Cardiac muscle cell (in vitro differentiated cells and primary cell): ENCODE results near the gene CEP41. TPM values are rescaled to one million over a fixed set of nuclear protein-coding genes. Genes with fewer than 3 reads are reported as not detected.
A peak's percentile ranks its signal among the peaks of the same experiment; 100 is the strongest.

ENCODE experiments used
- DNase-seq, 2 donors: peaks; one replicate each; pipeline versions ENCODE4 v3.0.0 to v3.0.0-alpha.2; 2010 to 2017; ENCODE audit warnings: low read depth in 1 of 2, low spot score in 1 of 2
- H3K27ac ChIP-seq: fragments of 200-600 bp; sonication (generic); 2 replicates; pipeline ENCODE4 v1.5.1; 2016
- H3K27me3 ChIP-seq: fragments of 200-600 bp; sonication (generic); 2 replicates; pipeline ENCODE4 v1.6.0; 2016; ENCODE audit warnings: control low read depth
- H3K36me3 ChIP-seq: fragments of 200-600 bp; sonication (generic); 2 replicates; pipeline ENCODE4 v1.5.1; 2016; ENCODE audit warnings: control low read depth
- H3K4me1 ChIP-seq: fragments of 200-600 bp; sonication (generic); 2 replicates; pipeline ENCODE4 v1.8.1; 2017; ENCODE audit warnings: low read depth, mild to moderate bottlenecking, mixed run types
- H3K4me3 ChIP-seq: fragments of 200-600 bp; sonication (generic); 2 replicates; pipeline ENCODE4 v1.5.1; 2016; ENCODE audit warnings: mild to moderate bottlenecking
- H3K9me3 ChIP-seq: fragments of 200-600 bp; sonication (generic); 2 replicates; pipeline ENCODE4 v1.5.1; 2017; ENCODE audit warnings: low read depth, mild to moderate bottlenecking, control low read depth
- CTCF ChIP-seq: IDR thresholded peaks from 2 replicates; pipeline ENCODE4 v1.5.1; 2012; ENCODE audit warnings: low read depth, mild to moderate bottlenecking, low read length
- polyA plus RNA-seq: library from polyadenylated mRNA; unstranded; fragments of >200 nt; fragmentation: Nextera tagmentation; extraction: Ambion mirVana; gene quantifications from 2 replicates; pipeline ENCODE4 v1.2.1, GENCODE V29; 2016
- total RNA-seq: library from RNA; depleted of rRNA; stranded (reverse); fragments of >200 nt; gene quantifications from 2 replicates; pipeline ENCODE4 v1.2.3, GENCODE V29; 2016

CEP41 gene
- total and polyA plus RNA-seq, 2 experiments from 2014 or later, result 8.0 to 27.4 TPM

- no peak overlapping the region for H3K27ac ChIP-seq
- DNase-seq, result no peak
- no peak overlapping the region for H3K4me3 ChIP-seq
- no peaks in the 10 kb centered on the region for H3K9me3 ChIP-seq
- no peaks in the 10 kb centered on the region for H3K27me3 ChIP-seq
- peaks cover 16% of the 10 kb centered on the region for H3K4me1 ChIP-seq
- no peaks in the 10 kb centered on the region for H3K36me3 ChIP-seq
- no peak for TF ChIP-seq CTCF
Measured at GRCh38 chr7:130425796-130426195, 15.0 kb downstream of the CEP41 start.

- no peaks in the 10 kb centered on the region for H3K9me3 ChIP-seq
- no peak for TF ChIP-seq CTCF
- H3K4me1 ChIP-seq, result peaks cover 14% of the 10 kb centered on the region
- no peak overlapping the region for H3K27ac ChIP-seq
- no peaks in the 10 kb centered on the region for H3K27me3 ChIP-seq
- no peak overlapping the region for H3K4me3 ChIP-seq
- no peaks in the 10 kb centered on the region for H3K36me3 ChIP-seq
- no peak for DNase-seq
Measured at GRCh38 chr7:130423501-130424037, 17.2 kb downstream of the CEP41 start.

GRCh38 chr7:130421684-130422083 is 19.1 kb downstream of the CEP41 start:
- H3K4me1 ChIP-seq, result peaks cover 28% of the 10 kb centered on the region
- H3K27ac ChIP-seq, result no peak overlapping the region
- H3K4me3 ChIP-seq, result no peak overlapping the region
- H3K27me3 ChIP-seq, result no peaks in the 10 kb centered on the region
- no peak for TF ChIP-seq CTCF
- H3K36me3 ChIP-seq, result no peaks in the 10 kb centered on the region
- DNase-seq, result peak; percentile 14 to 69
- no peaks in the 10 kb centered on the region for H3K9me3 ChIP-seq

GRCh38 chr7:130420943-130421578 is 19.8 kb downstream of the CEP41 start:
- peak in 1 of 2 donors; percentile 9 for DNase-seq
- no peak for TF ChIP-seq CTCF
- H3K27me3 ChIP-seq, result no peaks in the 10 kb centered on the region
- no peaks in the 10 kb centered on the region for H3K9me3 ChIP-seq
- no peak overlapping the region for H3K4me3 ChIP-seq
- H3K4me1 ChIP-seq, result peaks cover 28% of the 10 kb centered on the region
- no peaks in the 10 kb centered on the region for H3K36me3 ChIP-seq
- H3K27ac ChIP-seq, result no peak overlapping the region

GRCh38 chr7:130419658-130420057 is 21.2 kb downstream of the CEP41 start:
- no peaks in the 10 kb centered on the region for H3K27me3 ChIP-seq
- H3K36me3 ChIP-seq, result no peaks in the 10 kb centered on the region
- H3K27ac ChIP-seq, result no peak overlapping the region
- no peak overlapping the region for H3K4me3 ChIP-seq
- H3K4me1 ChIP-seq, result peaks cover 28% of the 10 kb centered on the region
- DNase-seq, result no peak
- TF ChIP-seq CTCF, result no peak
- no peaks in the 10 kb centered on the region for H3K9me3 ChIP-seq
